Activated T-helper 9 cell treated with anti-CD3 and anti-CD28 coated beads, Interleukin-2, amount 50 U/mL, for 16 hours (primary cell): ENCODE results near the gene SNAP47.
A peak's percentile ranks its signal among the peaks of the same experiment; 100 is the strongest.

Experiments
- DNase-seq: peaks from one replicate; pipeline ENCODE4 v3.0.0-alpha.2; 2020; ENCODE audit warnings: low read depth

Gene SNAP47

GRCh38 chr1:227785805-227786671, 50.8 kb downstream of the SNAP47 start:
- DNase-seq = no peak

DNA sequence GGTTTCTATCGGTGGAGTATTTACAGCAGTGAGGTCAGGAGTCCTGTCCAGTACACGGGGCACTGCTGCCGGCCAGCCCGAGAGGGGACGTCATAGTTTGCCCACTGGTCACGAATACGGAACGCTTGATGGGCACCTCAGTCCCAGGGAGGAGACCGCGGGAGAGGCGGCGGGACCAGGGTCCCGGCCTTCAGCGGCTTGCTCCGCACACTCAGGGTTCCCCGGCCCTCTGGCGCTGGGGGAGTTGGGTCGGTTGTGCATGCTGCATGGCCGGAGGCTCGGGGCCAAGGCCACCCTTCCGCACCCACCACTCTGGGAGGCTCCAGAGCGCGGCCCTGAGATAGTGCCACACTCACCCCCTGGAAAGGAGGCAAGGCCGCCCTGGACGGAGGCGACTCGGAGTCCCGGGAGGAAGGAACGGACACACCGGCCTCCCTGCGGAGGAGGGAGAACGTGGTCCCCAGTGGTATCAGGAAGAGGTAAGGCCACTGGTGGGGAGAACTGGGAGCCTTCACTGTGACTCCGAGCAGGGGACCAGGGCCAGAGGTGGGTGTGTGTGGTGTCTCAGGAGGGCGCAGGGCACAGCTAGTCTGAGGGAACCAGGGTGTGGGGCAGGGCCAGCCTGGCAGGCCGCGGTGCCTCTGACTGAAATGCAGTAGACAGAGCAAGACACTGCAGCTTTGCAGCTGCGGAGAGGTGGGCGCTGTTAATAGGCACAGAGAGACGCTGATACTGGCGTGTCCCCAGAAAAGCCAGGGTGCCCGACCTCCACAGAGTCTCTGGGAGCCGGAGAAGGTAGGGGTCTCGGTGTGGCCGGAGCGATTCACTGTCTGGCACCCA, 51.7 kb downstream of the SNAP47 start:
- no peak for DNase-seq

DNA sequence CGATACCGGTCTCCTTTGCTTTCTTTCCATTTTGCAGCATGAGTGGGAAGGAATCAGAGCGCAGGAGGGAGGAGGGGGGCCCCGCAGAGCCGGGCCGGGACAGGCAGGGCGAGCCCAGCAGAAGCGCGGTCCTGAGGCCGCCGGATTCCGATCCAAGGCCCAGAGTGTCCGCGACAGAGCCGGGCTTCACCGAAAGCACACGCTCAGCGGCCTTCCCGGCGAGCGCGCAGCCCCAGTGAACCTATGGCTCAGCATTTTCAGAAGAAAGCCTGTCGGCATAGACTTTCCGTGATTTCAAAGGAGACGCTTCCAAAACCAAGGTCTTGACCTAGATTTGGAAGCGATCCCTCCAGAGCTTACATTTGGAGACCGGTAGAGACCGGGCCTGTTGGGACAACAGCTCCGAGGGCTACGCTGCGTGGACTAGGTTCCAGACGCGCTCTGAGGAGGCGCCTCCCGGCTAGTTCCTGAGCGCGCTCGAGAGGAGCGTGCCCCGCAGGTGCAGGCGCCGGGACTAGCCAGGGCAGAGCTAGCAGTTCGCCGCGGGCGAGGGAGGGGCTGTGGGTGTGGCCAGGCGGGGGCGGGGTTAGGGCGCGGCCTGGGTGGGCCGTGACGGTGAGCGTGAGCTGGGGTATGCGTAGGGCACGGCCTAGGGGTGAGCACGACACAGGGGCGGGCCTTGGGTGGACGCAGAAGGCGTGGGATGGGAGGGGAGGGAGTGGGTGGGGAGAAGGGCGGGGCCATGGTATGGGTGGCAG, 52.5 kb downstream of the SNAP47 start:
- DNase-seq = peak; percentile 90

- DNase-seq = no peak
Measured at GRCh38 chr1:227788271-227789083, 53.2 kb downstream of the SNAP47 start.

DNA sequence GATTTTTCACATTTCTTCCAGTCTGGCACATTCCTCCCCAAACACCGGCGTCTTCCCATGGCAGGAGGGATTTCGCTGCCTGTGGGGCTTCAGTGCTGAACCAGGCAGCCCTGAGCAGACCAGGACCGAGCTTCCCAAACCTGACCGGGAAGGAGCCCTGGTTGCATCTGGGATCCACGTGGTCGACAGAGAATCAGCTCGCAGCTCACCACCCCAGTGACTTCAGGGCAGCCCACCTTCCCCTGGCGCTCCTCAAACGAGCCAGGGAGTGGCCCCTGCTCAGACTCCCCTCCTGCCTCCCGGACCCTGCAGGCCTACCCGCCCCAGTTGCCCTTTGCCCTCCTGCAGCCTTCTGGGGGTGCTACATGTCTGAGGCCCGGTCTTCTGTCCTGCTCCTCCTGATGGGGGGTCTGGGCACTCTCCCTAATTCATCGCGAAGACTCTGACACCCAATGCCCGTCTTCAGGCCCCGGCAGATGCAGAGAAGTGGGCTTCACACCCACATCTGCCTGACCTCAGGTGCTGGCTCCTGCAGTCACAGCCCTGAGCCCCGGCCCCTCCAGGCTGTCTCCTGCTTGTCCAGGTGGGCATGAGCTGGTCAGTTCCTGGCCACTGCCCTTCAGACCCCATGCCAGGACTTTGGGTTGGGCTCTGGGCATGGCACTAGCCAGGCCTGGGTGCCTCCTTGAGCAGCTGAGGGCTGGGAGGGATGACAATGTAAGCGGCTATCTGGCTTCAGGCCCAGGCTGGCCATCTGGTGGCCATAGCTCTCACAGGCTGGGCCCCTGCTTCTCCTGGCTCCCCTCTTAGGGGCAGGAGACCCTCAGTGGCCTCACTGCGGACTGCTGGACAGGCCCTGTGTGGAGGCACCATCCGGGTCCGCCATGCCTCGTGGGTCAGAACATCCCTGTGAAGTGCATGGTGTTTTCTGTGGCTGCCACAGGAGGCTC, 54.1 kb downstream of the SNAP47 start:
- DNase-seq = no peak

- no peak for DNase-seq
Measured at GRCh38 chr1:227790034-227790400, 54.8 kb downstream of the SNAP47 start.

- DNase-seq = no peak
Measured at GRCh38 chr1:227790868-227791267, 55.6 kb downstream of the SNAP47 start.

DNA sequence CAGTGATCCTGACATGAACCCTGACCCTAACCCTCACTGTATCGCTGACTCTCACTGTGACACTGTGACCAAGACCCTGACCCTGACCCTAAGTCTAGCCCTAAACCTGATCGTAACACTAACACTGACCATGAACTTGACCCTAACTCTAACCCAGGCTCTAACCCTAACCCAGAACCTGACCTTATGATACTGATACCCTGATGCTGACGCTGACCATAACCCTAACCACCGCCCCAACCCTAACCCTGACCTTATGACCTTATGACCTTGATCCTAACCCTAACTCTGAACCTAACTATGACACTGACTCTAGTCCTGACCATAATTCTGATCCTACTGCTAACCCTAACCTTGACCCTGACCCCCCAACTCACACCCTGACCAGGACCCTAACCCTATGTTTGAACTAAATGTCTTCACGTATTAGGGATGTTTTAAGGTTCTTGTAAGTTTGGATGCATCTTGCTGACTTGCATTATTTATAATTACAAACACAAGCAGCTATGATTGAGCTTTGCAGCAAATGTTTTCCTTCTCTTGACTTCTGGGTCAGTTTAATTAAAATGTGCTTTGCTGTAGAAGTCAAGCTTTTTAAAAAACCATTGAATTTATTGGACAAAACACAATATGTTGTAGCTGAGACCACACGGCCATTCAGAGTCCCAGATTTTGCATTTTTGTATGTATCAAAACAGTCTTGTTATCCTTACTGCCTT, 56.3 kb downstream of the SNAP47 start:
- DNase-seq = no peak

DNA sequence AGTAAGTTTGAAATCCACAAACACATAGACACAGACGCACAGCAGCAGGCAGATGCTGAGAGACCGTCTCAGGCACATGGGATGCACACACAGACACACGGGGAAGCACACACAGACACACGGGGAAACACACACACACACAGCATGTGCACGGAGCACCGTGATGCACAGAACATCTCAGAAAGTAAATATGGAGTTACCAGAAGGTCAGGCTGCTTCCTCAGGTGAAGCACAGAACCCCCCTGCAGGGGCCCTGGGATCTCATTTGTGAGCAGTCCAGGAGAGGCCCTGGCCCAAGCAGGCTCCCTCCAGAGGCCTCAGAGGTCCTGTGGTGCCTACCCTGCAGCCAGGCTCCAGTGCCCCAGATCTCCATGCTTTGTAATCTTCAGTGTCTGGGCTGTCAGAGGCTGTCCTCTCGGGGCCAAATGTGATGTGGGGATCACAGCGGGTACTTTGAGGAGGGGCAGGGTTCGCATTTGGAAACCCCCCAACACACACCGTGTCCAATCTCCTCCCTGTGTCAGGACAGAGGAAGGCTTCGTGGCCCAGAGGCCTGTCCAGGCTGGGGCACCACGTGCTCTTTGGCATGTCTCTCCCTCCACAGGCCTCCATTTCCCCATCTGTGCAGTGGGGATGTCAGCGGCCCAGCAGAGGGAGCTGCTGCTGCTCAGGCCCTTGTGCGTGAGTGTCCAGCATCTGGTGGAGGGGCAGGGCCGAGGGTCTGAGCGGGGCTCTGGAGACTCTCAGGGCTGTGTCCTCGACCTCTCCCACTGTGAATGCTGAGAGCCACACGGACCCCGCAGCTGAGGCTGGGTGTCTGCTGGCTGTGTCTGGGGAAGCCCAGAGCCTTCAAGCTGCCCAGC, 57.2 kb downstream of the SNAP47 start:
- no peak for DNase-seq

DNA sequence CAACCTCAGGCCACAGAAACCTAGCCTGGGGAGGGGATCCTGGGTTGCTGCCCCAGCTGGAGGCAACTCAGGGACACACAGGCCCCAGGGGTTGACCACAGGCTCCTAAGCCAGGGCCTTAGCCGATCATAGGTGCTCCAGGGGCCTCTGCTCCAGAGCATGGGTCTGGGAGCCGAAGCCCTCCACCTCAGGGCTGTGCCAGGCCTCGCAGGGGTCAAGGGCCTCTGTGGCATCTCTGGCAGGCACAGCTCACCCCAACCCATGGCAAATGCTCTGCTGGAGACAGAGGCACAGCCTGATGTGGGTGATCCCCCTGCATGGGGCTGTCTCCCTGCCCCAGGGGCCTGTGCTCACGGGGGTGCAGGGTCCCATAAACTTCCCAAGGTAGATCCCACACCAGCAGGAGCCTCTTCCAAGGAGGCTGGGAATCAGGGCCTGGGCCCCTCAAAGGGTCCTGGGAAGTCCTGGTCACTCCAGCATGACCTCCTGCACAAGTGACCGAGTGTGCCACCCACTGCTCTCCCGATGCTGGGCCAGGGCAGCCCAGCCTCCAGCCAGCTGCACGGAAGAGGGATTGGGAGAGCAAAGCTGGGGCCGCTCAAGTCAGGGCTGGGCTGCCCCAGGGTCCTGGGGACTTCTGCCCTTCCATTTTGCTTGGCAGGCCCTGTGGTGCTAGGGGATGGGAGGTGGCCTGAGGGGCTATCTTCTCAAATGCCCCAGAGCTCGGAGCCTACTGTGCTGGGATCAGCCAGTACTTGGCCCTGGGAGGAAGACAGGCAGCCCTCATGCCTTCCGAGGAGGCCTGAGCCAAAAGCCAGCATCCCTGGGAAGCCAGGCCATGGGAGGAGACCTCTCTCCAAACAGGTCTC, 58.1 kb downstream of the SNAP47 start:
- DNase-seq = no peak

- no peak for DNase-seq
Measured at GRCh38 chr1:227793948-227794816, 58.9 kb downstream of the SNAP47 start.

DNA sequence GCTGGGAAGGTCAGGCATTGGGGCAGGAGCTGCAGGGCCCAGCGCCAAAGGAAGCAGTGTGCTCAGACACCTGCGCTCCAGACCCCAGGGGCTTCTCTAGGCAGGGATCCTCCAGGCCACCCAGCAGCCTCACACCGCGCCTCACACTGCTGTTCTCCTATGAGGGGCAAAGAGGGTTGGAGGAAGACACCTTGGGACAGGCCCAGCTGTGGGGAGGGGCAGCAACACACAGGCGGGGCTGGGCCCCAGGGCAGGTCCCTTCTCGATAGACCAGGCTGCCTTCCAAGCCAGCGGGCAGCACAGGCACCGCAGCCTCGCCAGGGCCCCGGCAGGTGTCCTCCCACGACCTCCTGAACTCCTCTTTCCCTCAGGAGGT, 59.6 kb downstream of the SNAP47 start:
- DNase-seq = no peak

- no peak for DNase-seq
Measured at GRCh38 chr1:227795732-227796131, 60.5 kb downstream of the SNAP47 start.

DNA sequence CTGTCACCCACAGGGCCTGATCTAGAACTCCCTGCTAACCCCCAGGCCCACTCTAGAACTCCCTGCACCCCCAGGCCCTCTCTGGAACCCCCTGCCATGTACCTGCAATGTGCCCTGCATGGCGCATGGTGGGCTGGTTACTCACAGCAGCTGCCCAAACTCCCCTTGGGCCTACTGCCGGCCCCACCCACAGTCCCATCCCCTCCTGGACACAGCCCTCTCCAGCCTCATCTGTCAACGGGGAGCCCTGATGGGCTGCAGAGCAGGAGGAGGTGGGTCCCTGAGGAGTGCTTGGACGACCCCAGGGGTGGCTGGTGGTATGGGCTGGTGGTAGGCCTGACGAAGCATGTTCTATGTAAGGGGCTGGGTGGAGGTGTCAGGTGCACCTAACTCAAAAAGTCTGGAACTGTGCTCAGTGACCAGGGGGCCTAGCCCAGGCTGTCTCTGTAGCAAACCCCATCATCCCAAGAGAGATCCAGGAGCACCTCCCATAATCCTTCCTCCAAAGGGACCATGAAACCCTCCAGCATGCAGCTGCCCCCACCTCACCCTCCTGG, 61.2 kb downstream of the SNAP47 start:
- DNase-seq = no peak

DNA sequence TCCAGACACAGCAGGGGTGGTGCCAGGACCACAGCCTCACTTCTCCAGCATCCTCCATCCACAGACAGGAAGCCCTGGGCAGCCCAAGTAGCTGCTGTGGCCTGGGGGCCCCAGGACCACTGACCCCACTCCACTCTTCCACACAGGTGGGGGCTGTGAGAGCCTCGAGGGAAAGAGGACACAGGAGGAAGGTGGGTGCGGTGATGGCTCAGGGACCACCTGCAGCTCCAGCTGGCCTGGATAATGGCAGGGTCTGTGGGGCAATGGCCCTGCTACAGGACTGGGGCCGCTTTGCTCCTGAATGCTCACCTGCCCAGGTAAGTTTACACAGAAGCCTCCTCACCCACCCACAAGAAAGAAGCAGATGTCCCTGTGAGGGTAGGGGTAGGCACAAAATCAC, 61.9 kb downstream of the SNAP47 start:
- no peak for DNase-seq

GRCh38 chr1:227797625-227798024, 62.4 kb downstream of the SNAP47 start:
- DNase-seq = no peak
